Dermis microvascular lymphatic vessel endothelial cell (primary cell): ENCODE measurements around the gene TMEM31. TPM values are rescaled to one million over a fixed set of nuclear protein-coding genes. Genes with fewer than 3 reads are reported as not detected.

Experiments used
- DNase-seq, 2 donors: peaks; one replicate each; pipeline versions ENCODE4 v3.0.0 to v3.0.0-alpha.2; 2010; ENCODE audit warnings: low read depth in 2 of 2
- total RNA-seq: library from RNA; depleted of rRNA; stranded (reverse); fragments of >200 nt; gene quantifications from 2 replicates; pipeline ENCODE4 v1.2.1, GENCODE V29; 2014

TMEM31 gene, protein sequence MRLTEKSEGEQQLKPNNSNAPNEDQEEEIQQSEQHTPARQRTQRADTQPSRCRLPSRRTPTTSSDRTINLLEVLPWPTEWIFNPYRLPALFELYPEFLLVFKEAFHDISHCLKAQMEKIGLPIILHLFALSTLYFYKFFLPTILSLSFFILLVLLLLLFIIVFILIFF
- total RNA-seq: 0.13 TPM in 1 of 2 replicates, not detected in the other

DNA sequence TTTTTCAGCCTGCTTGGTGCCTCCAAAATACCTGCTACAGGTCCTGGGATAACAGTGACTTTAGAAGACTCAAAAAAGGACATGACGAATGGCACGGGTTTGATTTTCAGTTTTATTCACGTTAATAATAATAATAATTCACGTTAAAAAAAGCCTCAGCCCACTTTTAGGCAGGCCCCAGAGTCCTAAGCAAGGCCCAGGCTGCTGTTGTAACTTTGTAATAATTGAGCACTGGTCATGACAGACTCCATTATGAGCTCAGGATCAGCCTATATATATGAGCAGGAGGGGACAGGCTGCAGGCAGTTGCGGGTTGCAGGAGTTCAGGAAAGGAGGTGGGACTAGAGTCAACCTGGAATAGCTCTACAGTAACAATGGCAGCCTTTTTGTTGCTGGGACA, at the start of gene TMEM31:
TMEM31 (plus strand) TSS at position 301 of the 400 bp plus-strand sequence. CDS start 1,350 bp downstream, outside the sequence.
- DNase-seq: no peak

DNA sequence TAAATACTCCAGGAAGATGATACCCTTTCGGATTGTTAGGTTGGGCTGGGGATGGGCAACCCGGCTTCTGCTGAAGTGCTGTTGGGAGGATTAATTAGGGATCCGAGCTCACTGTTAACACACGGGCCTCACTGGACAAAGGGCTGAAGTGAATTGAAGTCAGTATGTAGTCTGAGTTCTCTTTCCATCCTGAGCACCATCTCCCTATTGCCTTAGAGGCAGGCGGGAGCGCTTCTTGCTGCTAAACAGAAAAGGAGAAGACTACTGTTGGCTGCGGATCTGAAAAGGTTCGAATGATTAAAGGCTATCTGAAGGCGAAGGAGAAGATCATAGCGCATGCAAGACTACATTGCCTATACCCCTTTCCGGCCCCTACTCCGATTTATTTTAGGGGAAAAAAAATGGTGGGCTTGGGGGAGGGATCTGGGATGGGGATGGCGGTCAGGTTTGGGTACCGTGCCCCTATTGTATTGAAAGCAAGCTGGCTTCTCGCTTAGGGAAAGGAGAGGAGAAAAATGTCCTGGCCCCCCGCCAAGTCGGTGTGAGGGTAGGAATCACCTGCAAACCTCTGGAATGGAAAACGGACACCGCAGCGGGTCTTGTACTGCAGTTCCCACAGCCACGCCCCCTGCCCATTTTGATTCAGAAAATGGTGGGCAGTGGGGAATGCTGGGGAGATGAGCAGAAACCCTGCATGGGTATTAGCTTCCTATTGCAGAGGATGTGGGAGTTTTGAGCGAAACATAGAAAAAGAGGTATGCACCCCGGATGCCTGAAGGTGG, 46.5 kb upstream of the TMEM31 start:
- DNase-seq: no peak

DNA sequence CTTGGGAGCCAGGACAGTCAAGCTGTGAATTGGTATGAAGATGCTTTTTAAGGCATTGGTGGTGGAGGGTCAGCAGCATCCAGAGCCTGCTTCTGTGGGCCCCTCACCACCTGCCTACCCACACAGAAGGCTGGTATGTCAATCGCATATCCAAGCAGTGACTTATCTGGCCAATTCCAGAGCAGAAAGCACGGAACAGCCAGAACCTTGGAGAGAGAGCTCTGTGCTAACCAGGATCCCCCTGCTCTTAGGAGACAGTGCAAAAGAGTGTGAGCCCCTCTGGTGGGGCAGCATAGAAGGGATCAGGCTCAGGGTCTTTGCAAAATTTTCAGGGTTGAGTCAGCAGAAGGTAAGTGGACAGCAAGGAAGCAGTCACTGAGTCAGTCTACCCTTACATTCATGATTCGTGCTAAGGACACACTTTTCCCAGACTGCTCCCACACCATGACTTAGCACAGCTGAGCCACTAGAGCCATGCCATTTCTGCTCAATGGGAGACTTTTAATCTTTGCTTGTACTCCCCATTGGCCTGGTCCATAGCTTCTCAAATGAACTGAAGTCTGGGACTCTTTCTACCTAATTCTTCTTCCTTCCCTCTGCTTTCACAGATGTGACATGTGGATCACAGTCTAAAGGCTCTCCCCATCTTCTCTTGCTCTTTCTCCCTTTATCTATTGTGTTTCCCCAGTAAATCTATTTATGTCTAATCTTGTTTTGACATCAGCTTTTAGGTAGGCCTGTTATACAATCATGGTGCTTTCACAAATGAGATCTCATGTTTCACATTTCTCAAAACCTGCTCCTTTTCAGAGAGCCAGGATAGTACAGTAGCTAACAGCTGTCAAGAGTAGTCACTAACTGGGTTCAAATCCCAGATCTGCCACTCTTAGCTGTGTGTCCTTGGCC, 44.3 kb upstream of the TMEM31 start:
- no peak for DNase-seq

GRCh38 chrX:103669745-103670144, 41.0 kb upstream of the TMEM31 start:
- no peak for DNase-seq

DNA sequence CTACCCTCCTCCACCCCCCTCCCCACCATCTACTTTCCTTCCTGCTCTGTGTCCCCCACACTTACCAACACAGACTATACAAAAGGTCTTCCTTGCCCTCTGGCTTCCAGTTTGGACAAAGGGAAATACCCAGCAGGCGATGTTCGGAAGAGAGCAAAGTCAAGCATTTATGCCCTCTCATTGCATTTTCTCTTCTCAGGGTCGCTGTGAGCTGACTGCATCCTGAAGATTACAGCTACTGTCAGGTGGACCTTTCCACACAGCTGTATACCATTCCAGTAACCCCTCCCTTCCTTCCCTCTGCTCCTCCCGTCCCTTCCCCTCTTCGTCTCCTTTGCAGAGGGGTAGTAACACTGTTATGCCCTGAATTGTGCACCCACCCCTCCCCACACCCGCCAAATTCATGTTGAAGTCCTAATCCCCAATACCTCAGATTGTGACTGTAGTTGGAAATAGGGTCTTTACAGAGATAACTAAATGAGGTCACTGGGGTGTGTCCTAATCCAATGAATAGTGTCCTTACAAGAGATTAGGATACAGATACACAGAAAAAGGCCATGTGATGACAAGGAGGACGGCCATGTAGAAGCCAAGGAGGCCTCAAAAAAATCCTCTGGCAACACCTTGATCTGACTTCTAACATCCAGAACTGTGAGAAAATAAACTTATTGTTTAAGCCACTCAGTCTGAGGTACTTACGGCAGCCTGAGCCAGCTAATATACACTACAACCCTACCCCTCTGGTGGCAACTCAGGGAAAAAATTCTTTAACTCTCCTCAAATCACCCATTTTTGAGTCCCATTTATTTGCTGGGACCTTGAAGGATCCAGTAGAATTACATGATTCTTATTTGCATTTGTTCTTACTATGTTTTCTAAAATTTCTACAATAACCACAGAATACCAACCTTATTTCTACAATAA, 35.9 kb upstream of the TMEM31 start:
- DNase-seq: no peak

GRCh38 chrX:103678199-103678993, 32.3 kb upstream of the TMEM31 start:
- no peak for DNase-seq

DNA sequence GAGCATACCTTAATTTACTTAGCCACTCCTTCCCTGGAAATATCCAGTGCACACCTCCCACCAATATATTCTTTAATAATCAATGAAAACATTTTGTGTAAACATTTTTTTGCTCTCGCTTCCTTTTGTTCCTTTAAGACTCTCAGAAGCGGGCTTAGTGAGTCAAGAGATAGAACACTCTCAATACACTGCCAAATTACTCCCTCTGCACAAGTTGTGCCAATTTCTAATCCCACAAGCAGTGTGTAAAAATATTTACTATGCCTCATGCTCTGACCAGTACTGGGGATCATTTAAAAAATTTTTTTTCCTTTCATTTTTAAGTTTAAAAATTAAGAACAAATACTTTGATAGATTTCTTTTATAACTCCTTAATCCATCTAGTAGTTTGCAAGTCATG, 29.3 kb upstream of the TMEM31 start:
- DNase-seq: no peak

DNA sequence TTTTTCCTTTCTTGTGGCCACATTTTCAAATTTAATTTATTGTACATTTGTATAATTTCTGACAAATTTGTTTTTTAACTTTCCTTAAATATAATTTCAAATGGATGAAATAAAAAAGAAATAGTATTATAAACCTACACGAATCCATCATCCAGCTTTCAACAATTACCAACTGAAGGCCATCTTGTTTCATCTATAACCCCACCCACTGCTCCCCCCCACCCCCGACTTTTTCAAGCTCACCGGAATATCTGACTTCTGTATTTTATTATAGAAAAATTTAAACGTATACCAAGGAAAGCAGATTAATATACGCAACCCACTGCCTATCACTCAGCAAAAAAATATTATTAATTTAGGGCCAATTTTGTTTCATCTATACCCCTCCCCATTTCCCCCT, 25.3 kb upstream of the TMEM31 start:
- peak in 1 of 2 donors; percentile 14 for DNase-seq

- peak; percentile 98 to 99 for DNase-seq
Observed at GRCh38 chrX:103686199-103687072, 24.3 kb upstream of the TMEM31 start, which contains the start of gene MORF4L2. Gene MORF4L2, minus strand, starts transcription at chrX:103686699. Its CDS starts 9,672 bp downstream, at chrX:103677027.

DNA sequence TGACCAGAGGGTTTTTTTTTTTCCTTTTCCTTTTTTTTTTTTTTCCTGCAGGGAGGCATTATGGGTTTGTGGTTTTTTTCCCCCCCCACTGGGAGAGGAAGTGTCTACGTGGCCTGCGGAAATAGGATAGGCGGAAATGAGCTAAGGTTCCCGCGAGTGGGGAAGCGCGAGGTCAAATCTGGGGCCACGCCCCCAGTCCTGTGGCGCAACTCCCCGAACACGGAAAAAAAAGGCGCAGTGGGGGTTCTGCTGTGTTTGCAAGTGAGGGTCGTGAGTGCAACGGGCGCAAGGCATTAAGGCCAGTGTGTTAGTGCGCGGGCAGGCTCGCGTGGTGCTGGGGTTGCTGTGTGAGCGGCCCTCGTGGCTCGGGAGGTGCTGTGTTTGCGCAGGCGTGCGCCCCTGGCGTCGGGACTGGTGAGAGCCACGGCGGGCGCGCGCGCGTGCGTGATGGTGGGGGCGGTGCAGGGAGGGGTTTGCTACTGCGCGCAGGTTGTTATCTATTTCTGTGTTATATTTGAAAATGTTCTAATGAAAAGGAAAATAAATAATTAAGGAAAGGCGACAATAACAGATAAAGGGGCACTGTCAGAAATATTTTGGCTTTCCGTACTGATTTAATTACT, 23.5 kb upstream of the TMEM31 start:
- peak in 1 of 2 donors; percentile 82 for DNase-seq

DNA sequence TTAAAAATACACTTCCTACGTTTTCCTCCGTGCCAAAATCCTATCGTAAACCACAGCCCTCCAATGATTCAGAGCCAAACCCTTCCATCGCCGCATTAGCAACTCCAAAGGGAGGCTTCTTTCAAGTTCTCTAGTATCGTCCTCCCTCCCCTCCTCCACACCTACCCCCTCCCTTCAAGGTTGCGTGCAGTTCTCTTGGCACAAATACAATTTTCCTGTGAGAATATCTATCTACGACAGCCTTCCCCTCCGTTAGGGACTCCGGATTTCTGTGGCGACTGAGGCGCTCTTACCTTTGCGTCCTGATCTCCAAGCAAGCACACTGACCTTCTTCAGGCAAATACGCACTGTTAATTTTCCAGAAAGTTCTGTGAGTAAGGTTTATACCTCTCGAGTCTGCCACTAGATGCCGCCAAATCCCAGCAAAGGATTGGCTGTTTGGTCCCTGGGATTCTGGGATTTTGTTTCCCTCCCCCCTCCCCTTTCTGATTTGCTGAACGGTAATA, 23.0 kb upstream of the TMEM31 start:
- DNase-seq: peak; percentile 66 to 83

GRCh38 chrX:103688946-103689345, 21.8 kb upstream of the TMEM31 start:
- peak in 1 of 2 donors; percentile 32 for DNase-seq

DNA sequence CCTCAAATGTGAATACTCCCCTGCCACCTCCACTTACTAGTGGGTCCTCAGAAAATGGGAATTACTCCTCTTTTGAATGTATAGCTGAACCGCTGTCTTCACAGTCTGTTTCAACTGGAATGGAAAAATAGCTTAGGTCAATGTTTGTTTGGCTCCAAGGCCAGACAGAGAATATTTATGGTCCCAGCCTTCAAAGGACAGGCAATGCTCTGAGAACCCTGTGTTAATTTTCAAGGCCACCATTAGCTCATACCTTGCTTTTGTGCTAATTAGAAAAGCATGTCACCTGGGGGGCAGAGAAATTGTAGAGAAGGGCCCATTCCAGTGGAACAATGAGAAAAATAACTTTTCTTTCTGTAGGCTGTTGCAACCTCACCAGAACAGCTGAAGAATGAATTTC, 19.6 kb upstream of the TMEM31 start:
- DNase-seq: no peak

DNA sequence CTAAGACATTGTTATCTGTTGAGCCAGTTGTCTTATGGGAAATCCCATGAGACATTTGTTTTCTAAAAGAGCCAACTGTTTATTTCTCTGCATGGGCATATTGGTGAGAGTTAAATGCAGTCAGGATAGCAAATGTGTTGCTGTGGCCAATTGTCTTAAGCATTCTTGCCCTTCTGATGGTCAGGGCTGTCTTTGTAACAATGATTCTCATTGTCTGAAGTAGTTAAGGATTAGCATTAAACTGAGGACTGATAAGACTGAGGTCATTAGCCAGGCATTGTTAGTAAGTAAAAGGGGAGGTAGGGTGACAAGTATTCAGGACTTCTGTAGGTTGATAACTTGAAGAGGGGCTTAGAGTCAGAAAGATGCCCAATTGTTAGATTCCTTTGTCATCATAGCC, 13.0 kb upstream of the TMEM31 start:
- no peak for DNase-seq

DNA sequence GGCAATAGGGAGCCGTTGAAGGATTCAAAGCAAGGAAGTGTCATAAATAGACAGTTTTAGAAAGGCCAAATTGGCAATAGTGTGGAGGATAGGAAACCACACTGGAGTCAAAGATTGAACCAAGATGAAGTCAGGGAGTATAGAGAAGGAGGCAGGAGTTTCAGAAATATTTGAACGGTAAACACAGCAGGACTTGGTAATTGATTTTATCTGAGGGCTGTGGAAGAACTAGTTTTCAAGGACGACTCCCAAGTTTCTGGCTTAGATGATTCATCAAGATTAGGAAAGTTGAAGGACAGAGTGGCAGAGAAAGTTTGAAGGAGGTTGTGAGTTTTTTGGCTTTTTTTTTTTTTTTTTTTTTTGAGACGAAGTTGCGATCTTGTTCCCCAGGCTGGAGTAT, 11.5 kb upstream of the TMEM31 start:
- DNase-seq: no peak

DNA sequence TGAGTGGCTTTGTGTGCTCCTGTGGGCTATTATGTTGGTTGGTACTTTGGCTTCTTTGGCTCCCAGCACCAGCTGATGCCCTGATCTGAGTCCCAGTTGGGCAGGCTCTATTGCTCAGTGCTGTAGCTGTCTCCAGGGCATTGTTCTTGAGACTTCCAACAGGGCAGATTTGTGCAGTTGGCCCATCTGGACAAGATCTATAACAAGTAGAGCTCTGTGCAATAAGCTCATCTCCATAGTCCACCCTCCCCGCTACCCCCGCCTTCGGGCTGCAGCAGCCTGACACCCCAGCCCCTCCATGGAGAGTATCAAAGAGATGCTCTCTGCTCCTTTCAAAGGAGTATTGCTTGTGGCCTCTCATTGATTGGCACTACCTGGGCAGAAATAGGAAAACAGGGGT, 5.8 kb upstream of the TMEM31 start:
- DNase-seq: no peak

GRCh38 chrX:103716962-103717361, 6.3 kb downstream of the TMEM31 start:
- peak in 1 of 2 donors; percentile 52 for DNase-seq

DNA sequence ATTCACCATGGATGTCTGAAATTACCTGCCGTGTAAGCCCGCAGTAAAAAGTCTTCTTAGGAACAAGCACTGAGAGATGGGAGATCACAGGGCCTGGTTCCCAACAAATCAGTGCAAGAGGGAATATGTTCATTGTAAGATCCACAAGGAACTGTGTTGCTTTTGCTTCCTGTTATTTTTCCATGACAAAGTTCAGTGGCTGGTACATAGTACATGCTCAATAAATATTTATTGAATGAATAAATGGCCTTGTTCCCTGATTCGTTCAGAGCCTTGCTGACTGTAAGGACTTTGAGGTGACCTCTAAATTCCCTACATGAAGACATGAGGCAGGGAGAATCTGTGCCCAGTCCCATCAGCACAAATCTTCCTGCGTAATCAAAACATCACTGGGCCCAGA, 7.4 kb downstream of the TMEM31 start:
- DNase-seq: no peak
